ENCODE measurements around the gene TXNDC5. TPM values are rescaled to one million over a fixed set of nuclear protein-coding genes. Genes with fewer than 3 reads are reported as not detected.
A peak's percentile ranks its signal among the peaks of the same experiment; 100 is the strongest.

Gene TXNDC5
- total and polyA plus RNA-seq, 2 donors (not counting 3 experiments of a cell fraction or from before 2014, with no cell fraction given) = 1,665 to 2,629 TPM

- no TSS peak for BruUV-seq (replicated peaks)
- ChIA-PET POLR2A (no interaction called here), CTCF (interaction anchor here (0.8 to 3.9 kb wide), 6 partner anchors 10 to 180 kb away, joined by 3 to 17 read pairs (median 4); no protein-coding TSS in a partner anchor)
Observed at GRCh38 chr6:7879043-7879442, 31.5 kb downstream of the TXNDC5 start.

GRCh38 chr6:7878401-7878964 is 32.1 kb downstream of the TXNDC5 start:
- no peak for FAIRE-seq
- POLR2A ChIA-PET = no interaction called here
- CTCF ChIA-PET = interaction anchor here (0.8 to 3.9 kb wide), 5 partner anchors 11 to 181 kb away, joined by 3 to 17 read pairs (median 4); no protein-coding TSS in a partner anchor

More at GRCh38 chr6:7879043-7879442, 31.5 kb downstream of the TXNDC5 start:
- H2AFZ ChIP-seq (ENCODE audit: low read depth, low read length) = no peak overlapping the region
- H3K9me1 ChIP-seq (replicated peaks; ENCODE audit: control insufficient read depth, extremely low read depth, insufficient read depth, low read length) = no peaks in the 10 kb centered on the region
- no peak overlapping the region for H3K9ac ChIP-seq (replicated peaks; ENCODE audit: extremely low read depth, insufficient read depth, low read length)
- H3K36me3 ChIP-seq (ENCODE audit: control insufficient read depth in 2 of 2, extremely low read depth in 1 of 2, insufficient read depth in 2 of 2, low read length in 2 of 2) = peaks cover 52 to 64% of the 10 kb centered on the region in 2 experiments
- H4K20me1 ChIP-seq (replicated peaks; ENCODE audit: control insufficient read depth, extremely low read depth, insufficient read depth, low read length) = peaks cover 2% of the 10 kb centered on the region
- dilution Hi-C loops (cut with MboI; ENCODE audit: extremely low pct_ligation_motif_present, low sequenced_read_pairs) = loop anchor here (25.0 kb wide), 1 partner anchor 133 kb away; no protein-coding TSS in a partner anchor
- DNase-seq (ENCODE audit: low read depth, low spot score) (no peak), FAIRE-seq (no peak)
- peaks cover 14% of the 10 kb centered on the region for H3K4me1 ChIP-seq (ENCODE audit: control insufficient read depth, extremely low read depth, insufficient read depth, low read length)
- peaks cover 14% of the 10 kb centered on the region for H3K79me2 ChIP-seq (ENCODE audit: control insufficient read depth, insufficient read depth, low read length)
- TF ChIP-seq POLR2A (IDR thresholded peaks at IDR 0.05; ENCODE audit: low read depth, low read length) (peak; percentile 15), JUN (IDR thresholded peaks at IDR 0.05; ENCODE audit: borderline replicate concordance, insufficient read depth, insufficient read length, low read depth) (no peak)
- H3K27me3 ChIP-seq (ENCODE audit: control insufficient read depth in 2 of 2, insufficient read depth in 2 of 2, low read length in 2 of 2) = no peaks in the 10 kb centered on the region
- H3K9me3 ChIP-seq (replicated peaks; ENCODE audit: control insufficient read depth, insufficient read depth, low read length) = no peaks in the 10 kb centered on the region
- H3K4me3 ChIP-seq (replicated peaks in 1 of 3; ENCODE audit: insufficient read depth in 1 of 3, low read depth in 1 of 3, low read length in 3 of 3) = no peak overlapping the region
- no peak overlapping the region for H3K27ac ChIP-seq (ENCODE audit: insufficient read depth, low read depth, low read length)
- intact Hi-C loops (cut with micrococcal nuclease) = no loop called here
- no peak overlapping the region for H3K4me2 ChIP-seq (ENCODE audit: insufficient read depth, low read length)

More at GRCh38 chr6:7878401-7878964, 32.1 kb downstream of the TXNDC5 start:
- no TSS peak for BruUV-seq (replicated peaks)
- no peak overlapping the region for H3K4me2 ChIP-seq (ENCODE audit: insufficient read depth, low read length)
- dilution Hi-C loops (cut with MboI; ENCODE audit: extremely low pct_ligation_motif_present, low sequenced_read_pairs) (loop anchor here (25.0 kb wide), 1 partner anchor 134 kb away; no protein-coding TSS in a partner anchor), intact Hi-C loops (cut with micrococcal nuclease) (no loop called here)
- no peaks in the 10 kb centered on the region for H3K9me1 ChIP-seq (replicated peaks; ENCODE audit: control insufficient read depth, extremely low read depth, insufficient read depth, low read length)
- H4K20me1 ChIP-seq (replicated peaks; ENCODE audit: control insufficient read depth, extremely low read depth, insufficient read depth, low read length) = peaks cover 2% of the 10 kb centered on the region
- H3K9ac ChIP-seq (replicated peaks; ENCODE audit: extremely low read depth, insufficient read depth, low read length) = no peak overlapping the region
- no peak overlapping the region for H3K27ac ChIP-seq (ENCODE audit: insufficient read depth, low read depth, low read length)
- no peak overlapping the region for H3K4me3 ChIP-seq (replicated peaks in 1 of 3; ENCODE audit: insufficient read depth in 1 of 3, low read depth in 1 of 3, low read length in 3 of 3)
- H2AFZ ChIP-seq (ENCODE audit: low read depth, low read length) = no peak overlapping the region
- H3K9me3 ChIP-seq (replicated peaks; ENCODE audit: control insufficient read depth, insufficient read depth, low read length) = no peaks in the 10 kb centered on the region
- TF ChIP-seq CTCF (IDR thresholded peaks at IDR 0.05; ENCODE audit: extremely low read depth in 1 of 2, insufficient read depth in 1 of 2, low read depth in 1 of 2, low read length in 2 of 2) = no peak
- peak; percentile 45 for TF ChIP-seq POLR2A (IDR thresholded peaks at IDR 0.05; ENCODE audit: low read depth, low read length)
- H3K79me2 ChIP-seq (ENCODE audit: control insufficient read depth, insufficient read depth, low read length) = peaks cover 20% of the 10 kb centered on the region
- DNase-seq (ENCODE audit: low read depth, low spot score) = peak; percentile 48
- no peaks in the 10 kb centered on the region for H3K27me3 ChIP-seq (ENCODE audit: control insufficient read depth in 2 of 2, insufficient read depth in 2 of 2, low read length in 2 of 2)
- peaks cover 14% of the 10 kb centered on the region for H3K4me1 ChIP-seq (ENCODE audit: control insufficient read depth, extremely low read depth, insufficient read depth, low read length)
- peaks cover 52 to 64% of the 10 kb centered on the region in 2 experiments for H3K36me3 ChIP-seq (ENCODE audit: control insufficient read depth in 2 of 2, extremely low read depth in 1 of 2, insufficient read depth in 2 of 2, low read length in 2 of 2)

Measured in endothelial cell of umbilical vein (primary cell).